ENCODE data around the gene SAMD10. TPM values are rescaled to one million over a fixed set of nuclear protein-coding genes. Genes with fewer than 3 reads are reported as not detected.

SAMD10 gene
- total RNA-seq, result 10 to 100 TPM in 3 of 4 donors, 1 to 10 TPM in 1; 5.9 to 86.2 (median 19.4) TPM

- Histone ChIP-seq H3K36me3 (peaks cover 0 to 9% (median 4%) of the 10 kb centered on the region in 4 donors), H3K27ac (peak within 1 kb of the TSS; percentile 81 to 89 (median 88)), H3K27me3 (no peaks in the 10 kb centered on the region), H3K4me3 (peak within 1 kb of the TSS; percentile 37 to 60 (median 55)), H3K4me1 (peaks cover 25 to 36% (median 30%) of the 10 kb centered on the region in 4 donors), H3K9me3 (no peaks in the 10 kb centered on the region)
- intact Hi-C loops (cut with DNase I; ENCODE audit: low total_unique reads) (loop anchor here (10.0 kb wide), 1 partner anchor 205 kb away; no protein-coding TSS in a partner anchor), in situ Hi-C loops (cut with MboI; ENCODE audit: low pct_ligation_motif_present in 1 of 4, low pct_unique_long_range_greater_than_20kb in 1 of 4, low sequenced_read_pairs in 3 of 4) (no loop called here)
- 4% methylated on average over 24 of the region's 52 CpGs; no CpG with 5 or more reads in 1 of the 2 donors for WGBS, 2 donors (ENCODE audit: low coverage in 1 of 2)
- TF ChIP-seq EP300 (IDR thresholded peaks at IDR 0.05; ENCODE audit: low read depth), result no peak
- TF ChIP-seq, protein P1, sequence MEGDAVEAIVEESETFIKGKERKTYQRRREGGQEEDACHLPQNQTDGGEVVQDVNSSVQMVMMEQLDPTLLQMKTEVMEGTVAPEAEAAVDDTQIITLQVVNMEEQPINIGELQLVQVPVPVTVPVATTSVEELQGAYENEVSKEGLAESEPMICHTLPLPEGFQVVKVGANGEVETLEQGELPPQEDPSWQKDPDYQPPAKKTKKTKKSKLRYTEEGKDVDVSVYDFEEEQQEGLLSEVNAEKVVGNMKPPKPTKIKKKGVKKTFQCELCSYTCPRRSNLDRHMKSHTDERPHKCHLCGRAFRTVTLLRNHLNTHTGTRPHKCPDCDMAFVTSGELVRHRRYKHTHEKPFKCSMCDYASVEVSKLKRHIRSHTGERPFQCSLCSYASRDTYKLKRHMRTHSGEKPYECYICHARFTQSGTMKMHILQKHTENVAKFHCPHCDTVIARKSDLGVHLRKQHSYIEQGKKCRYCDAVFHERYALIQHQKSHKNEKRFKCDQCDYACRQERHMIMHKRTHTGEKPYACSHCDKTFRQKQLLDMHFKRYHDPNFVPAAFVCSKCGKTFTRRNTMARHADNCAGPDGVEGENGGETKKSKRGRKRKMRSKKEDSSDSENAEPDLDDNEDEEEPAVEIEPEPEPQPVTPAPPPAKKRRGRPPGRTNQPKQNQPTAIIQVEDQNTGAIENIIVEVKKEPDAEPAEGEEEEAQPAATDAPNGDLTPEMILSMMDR (IDR thresholded peaks at IDR 0.05), result peak; percentile 13 to 56 (median 18)
- no peak for TF ChIP-seq POLR2A (IDR thresholded peaks at IDR 0.05)
- no peak for TF ChIP-seq POLR2AphosphoS5 (IDR thresholded peaks at IDR 0.05)
- peak; percentile 59 for DNase-seq
These were observed at the start of gene SAMD10 for GRCh38 chr20:63979557-63980316. Gene SAMD10 (minus strand): TSS chr20:63979642. CDS start chr20:63979467, 175 bp downstream.

GRCh38 chr20:64027981-64028685 is 48.7 kb upstream of the SAMD10 start:
- peak; percentile 33 for DNase-seq
- Histone ChIP-seq H3K36me3 (peaks cover 0 to 66% (median 24%) of the 10 kb centered on the region in 4 donors), H3K27me3 (no peaks in the 10 kb centered on the region), H3K27ac (peak overlapping the region in 1 of 4 donors; percentile 40), H3K4me1 (peaks cover 13 to 25% (median 16%) of the 10 kb centered on the region in 4 donors), H3K4me3 (no peak overlapping the region), H3K9me3 (no peaks in the 10 kb centered on the region)
- intact Hi-C loops (cut with DNase I; ENCODE audit: low total_unique reads), result no loop called here
- peak; percentile 56 to 90 (median 63) for TF ChIP-seq POLR2AphosphoS5 (IDR thresholded peaks at IDR 0.05)
- TF ChIP-seq POLR2A (IDR thresholded peaks at IDR 0.05), result no peak
- in situ Hi-C loops (cut with MboI; ENCODE audit: low pct_ligation_motif_present in 1 of 4, low pct_unique_long_range_greater_than_20kb in 1 of 4, low sequenced_read_pairs in 3 of 4), result no loop called here
- WGBS, 2 donors (ENCODE audit: low coverage in 1 of 2), result 80 to 86% methylated on average over 1 to 24 of the region's 24 CpGs

GRCh38 chr20:64025826-64026412 is 46.5 kb upstream of the SAMD10 start:
- in situ Hi-C loops (cut with MboI; ENCODE audit: low pct_ligation_motif_present in 1 of 4, low pct_unique_long_range_greater_than_20kb in 1 of 4, low sequenced_read_pairs in 3 of 4) (no loop called here), intact Hi-C loops (cut with DNase I; ENCODE audit: low total_unique reads) (no loop called here)
- H3K9me3 ChIP-seq, result no peaks in the 10 kb centered on the region
- no peaks in the 10 kb centered on the region for H3K27me3 ChIP-seq
- peaks cover 0 to 57% (median 26%) of the 10 kb centered on the region in 4 donors for H3K36me3 ChIP-seq
- TF ChIP-seq EP300 (IDR thresholded peaks at IDR 0.05; ENCODE audit: low read depth) (no peak), POLR2A (IDR thresholded peaks at IDR 0.05) (no peak), POLR2AphosphoS5 (IDR thresholded peaks at IDR 0.05) (no peak)
- TF ChIP-seq, protein P1 (IDR thresholded peaks at IDR 0.05), result no peak
- peaks cover 12 to 23% (median 16%) of the 10 kb centered on the region in 4 donors for H3K4me1 ChIP-seq
- no peak for DNase-seq
- WGBS, 2 donors (ENCODE audit: low coverage in 1 of 2), result 89 to 97% methylated on average over 8 to 29 of the region's 29 CpGs
- H3K4me3 ChIP-seq, result no peak overlapping the region
- no peak overlapping the region for H3K27ac ChIP-seq

DNA sequence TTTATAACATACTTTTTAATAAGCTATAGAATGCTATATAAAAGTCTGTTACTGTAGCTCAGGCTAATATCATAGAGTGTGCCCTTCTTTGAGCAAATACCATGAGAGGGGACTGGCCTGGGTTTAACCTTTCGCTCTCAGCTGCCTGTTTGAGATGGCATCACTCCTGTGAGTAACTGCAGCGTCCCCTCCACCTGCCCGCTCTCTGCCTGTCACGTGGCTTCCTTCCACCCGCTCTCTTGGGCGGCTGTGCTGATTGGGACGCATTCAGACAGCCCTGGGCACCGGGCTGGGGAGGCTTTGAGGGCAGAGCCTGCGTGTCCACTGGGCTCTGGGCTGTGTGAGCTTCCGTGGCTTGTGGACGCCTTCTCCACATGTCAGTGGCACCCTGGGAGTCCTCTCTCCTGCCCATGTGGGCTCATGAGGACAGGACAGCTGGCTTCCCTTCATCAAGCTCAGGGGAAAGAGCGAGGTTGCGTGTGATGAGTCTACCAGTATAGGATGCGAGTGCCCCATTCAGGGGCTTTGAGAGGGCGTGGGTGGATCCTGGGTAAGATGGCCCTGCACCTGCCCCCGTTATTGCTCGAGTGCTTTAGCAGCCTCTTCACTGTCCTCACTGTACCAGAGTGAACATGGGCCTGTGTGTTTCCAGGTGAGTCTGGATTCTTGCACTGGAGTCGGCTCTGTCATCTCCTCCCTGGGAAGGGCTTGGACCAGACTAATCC is 45.8 kb upstream of the SAMD10 start:
- peaks cover 0 to 57% (median 26%) of the 10 kb centered on the region in 4 donors for H3K36me3 ChIP-seq
- H3K4me1 ChIP-seq, result peaks cover 9 to 19% (median 14%) of the 10 kb centered on the region in 4 donors
- 95% methylated on average over 18 of the region's 18 CpGs; no CpG with 5 or more reads in 1 of the 2 donors for WGBS, 2 donors (ENCODE audit: low coverage in 1 of 2)
- intact Hi-C loops (cut with DNase I; ENCODE audit: low total_unique reads), result no loop called here
- TF ChIP-seq, protein P1 (IDR thresholded peaks at IDR 0.05), result no peak
- TF ChIP-seq POLR2AphosphoS5 (IDR thresholded peaks at IDR 0.05) (no peak), EP300 (IDR thresholded peaks at IDR 0.05; ENCODE audit: low read depth) (no peak), POLR2A (IDR thresholded peaks at IDR 0.05) (no peak)
- H3K4me3 ChIP-seq, result no peak overlapping the region
- H3K27ac ChIP-seq, result no peak overlapping the region
- no peaks in the 10 kb centered on the region for H3K9me3 ChIP-seq
- DNase-seq, result no peak
- no peaks in the 10 kb centered on the region for H3K27me3 ChIP-seq
- in situ Hi-C loops (cut with MboI; ENCODE audit: low pct_ligation_motif_present in 1 of 4, low pct_unique_long_range_greater_than_20kb in 1 of 4, low sequenced_read_pairs in 3 of 4), result no loop called here

Data from transverse colon (tissue), 4 donors.